Measurements from ENCODE around the gene OR52H1. TPM values are rescaled to one million over a fixed set of nuclear protein-coding genes. Genes with fewer than 3 reads are reported as not detected.

Gene OR52H1
- polyA plus RNA-seq, 6 donors from 2014 or later, result not detected

Other genes starting within 250 kb of the OR52H1 start
- gene OR51B4, start 246.6 kb downstream of the OR52H1 start, polyA plus RNA-seq (ENCODE audit: low read depth in 6 of 6), result not detected
- gene OR51B2, start 224.2 kb downstream of the OR52H1 start, polyA plus RNA-seq (ENCODE audit: low read depth in 6 of 6), result not detected
- not detected for gene OR51B5, start 205.0 kb downstream of the OR52H1 start, polyA plus RNA-seq (ENCODE audit: low read depth in 6 of 6)
- not detected for gene OR51B6, start 197.0 kb downstream of the OR52H1 start, polyA plus RNA-seq (ENCODE audit: low read depth in 6 of 6)
- not detected for gene OR51M1, start 164.7 kb downstream of the OR52H1 start, polyA plus RNA-seq (ENCODE audit: low read depth in 6 of 6)
- gene OR51Q1, start 126.4 kb downstream of the OR52H1 start, polyA plus RNA-seq (ENCODE audit: low read depth in 6 of 6), result not detected
- gene OR51I1, start 107.0 kb downstream of the OR52H1 start, polyA plus RNA-seq (ENCODE audit: low read depth in 6 of 6), result not detected
- not detected for gene OR51I2, start 99.2 kb downstream of the OR52H1 start, polyA plus RNA-seq (ENCODE audit: low read depth in 6 of 6)
- not detected for gene OR52D1, start 59.9 kb downstream of the OR52H1 start, polyA plus RNA-seq (ENCODE audit: low read depth in 6 of 6)
- gene UBQLN3, start 38.6 kb downstream of the OR52H1 start, polyA plus RNA-seq (ENCODE audit: low read depth in 6 of 6), result not detected
- under 1 TPM in 1 of 6 donors, not detected in 5; 0.39 TPM for gene UBQLNL, start 31.8 kb downstream of the OR52H1 start, polyA plus RNA-seq (ENCODE audit: low read depth in 6 of 6)
- under 1 TPM in 1 of 6 donors, not detected in 5; 0.33 TPM for gene OR52B6, start 32.3 kb upstream of the OR52H1 start, polyA plus RNA-seq (ENCODE audit: low read depth in 6 of 6)
- under 1 TPM in 1 of 6 donors, not detected in 5; 0.22 TPM for gene TRIM6, start 48.1 kb upstream of the OR52H1 start, polyA plus RNA-seq (ENCODE audit: low read depth in 6 of 6)
- gene TRIM34, start 76.5 kb upstream of the OR52H1 start, polyA plus RNA-seq (ENCODE audit: low read depth in 6 of 6), result 10 to 100 TPM; 25.3 to 58.5 (median 30.8) TPM
- 10 to 100 TPM in 1 of 6 donors, 1 to 10 TPM in 5; 5.0 to 10.2 (median 7.9) TPM for gene TRIM5, start 136.5 kb upstream of the OR52H1 start, polyA plus RNA-seq (ENCODE audit: low read depth in 6 of 6)
- gene TRIM22, start 141.2 kb upstream of the OR52H1 start, polyA plus RNA-seq (ENCODE audit: low read depth in 6 of 6), result 100 to 1,000 TPM; 178 to 300 (median 241) TPM
- gene OR56B1, start 187.9 kb upstream of the OR52H1 start, polyA plus RNA-seq (ENCODE audit: low read depth in 6 of 6), result under 1 TPM in 5 of 6 donors, not detected in 1; 0.16 to 0.32 (median 0.18) TPM
- gene OR52N4, start 205.7 kb upstream of the OR52H1 start, polyA plus RNA-seq (ENCODE audit: low read depth in 6 of 6), result 1 to 10 TPM in 2 of 6 donors, under 1 TPM in 2, not detected in 2; 0.49 to 1.1 (median 0.87) TPM
- gene OR52N5, start 234.8 kb upstream of the OR52H1 start, polyA plus RNA-seq (ENCODE audit: low read depth in 6 of 6), result under 1 TPM in 1 of 6 donors, not detected in 5; 0.20 TPM
- gene OR52N1, start 242.7 kb upstream of the OR52H1 start, polyA plus RNA-seq (ENCODE audit: low read depth in 6 of 6), result not detected

Measured in naive B cell (primary cell).